ENCODE measurements around the gene SASH1.

The SASH1 gene

DNA sequence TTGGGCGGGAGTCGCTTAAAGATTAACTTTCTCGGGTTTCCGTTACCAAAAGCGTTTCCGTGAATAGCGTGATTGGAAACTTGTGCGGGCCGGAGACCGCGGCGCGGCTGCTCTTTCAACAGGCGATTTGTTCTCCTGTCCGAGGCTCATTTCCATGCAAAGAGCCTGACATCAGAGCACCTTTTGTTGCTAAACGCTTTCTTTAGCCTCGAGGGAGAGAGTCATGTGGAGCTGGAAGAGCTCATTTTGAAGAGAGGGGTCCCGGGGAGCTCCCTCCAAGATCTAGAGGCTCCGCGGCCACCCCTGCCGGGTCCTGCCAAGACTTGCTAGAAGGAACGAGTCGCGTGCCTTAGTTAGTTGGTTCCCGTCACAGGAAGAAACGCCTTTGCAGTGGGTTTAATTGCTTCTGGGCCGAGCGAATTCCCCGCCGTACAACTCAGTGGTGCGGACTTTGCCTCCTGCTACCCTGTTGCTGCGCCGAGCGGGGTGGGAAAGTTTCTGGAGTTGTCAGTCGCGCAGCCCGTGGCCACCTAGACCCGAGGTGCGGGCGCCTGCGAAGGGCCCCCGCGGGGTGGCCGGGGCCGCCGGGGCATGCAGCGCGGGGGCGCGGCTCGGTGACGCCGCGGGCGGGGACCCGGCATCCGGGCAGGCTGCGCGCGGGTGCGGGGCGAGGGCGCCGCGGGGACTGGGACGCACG lies at the start of gene SASH1:
SASH1 (plus strand) TSS at position 489 of the 697 bp plus-strand sequence. CDS start 230 bp downstream, outside the sequence.
- DNase-seq (ENCODE audit: low read depth): no peak

GRCh38 chr6:148293181-148293995 lies 49.2 kb upstream of the SASH1 start:
- no peak for DNase-seq (ENCODE audit: low read depth)

DNA sequence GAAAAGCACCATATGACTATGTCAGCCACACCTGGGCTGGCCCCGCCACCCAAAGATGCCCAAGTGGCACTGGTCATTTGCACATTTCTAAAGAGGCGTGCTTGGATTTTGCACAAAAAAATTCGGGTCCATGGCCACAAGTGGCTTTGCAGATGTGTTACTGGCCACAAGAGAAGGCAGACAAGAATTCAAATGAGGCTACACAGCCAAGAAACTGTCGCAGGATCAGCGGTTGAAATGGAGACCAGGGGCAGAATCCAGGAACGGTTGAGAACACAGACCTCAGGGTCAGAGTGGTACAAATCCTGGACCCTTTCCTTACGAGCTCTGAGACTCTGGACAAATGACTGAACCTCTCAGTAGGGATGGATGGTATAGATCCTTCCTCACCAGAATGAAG lies 48.6 kb upstream of the SASH1 start:
- DNase-seq (ENCODE audit: low read depth): no peak

GRCh38 chr6:148295261-148295887 lies 47.3 kb upstream of the SASH1 start:
- DNase-seq (ENCODE audit: low read depth): no peak

- no peak for DNase-seq (ENCODE audit: low read depth)
Measured at GRCh38 chr6:148296771-148297170, 45.9 kb upstream of the SASH1 start.

GRCh38 chr6:148298683-148299082 lies 44.0 kb upstream of the SASH1 start:
- DNase-seq (ENCODE audit: low read depth): no peak

GRCh38 chr6:148303616-148304015 lies 39.0 kb upstream of the SASH1 start:
- DNase-seq (ENCODE audit: low read depth): no peak

GRCh38 chr6:148304976-148305375 lies 37.7 kb upstream of the SASH1 start:
- DNase-seq (ENCODE audit: low read depth): no peak

DNA sequence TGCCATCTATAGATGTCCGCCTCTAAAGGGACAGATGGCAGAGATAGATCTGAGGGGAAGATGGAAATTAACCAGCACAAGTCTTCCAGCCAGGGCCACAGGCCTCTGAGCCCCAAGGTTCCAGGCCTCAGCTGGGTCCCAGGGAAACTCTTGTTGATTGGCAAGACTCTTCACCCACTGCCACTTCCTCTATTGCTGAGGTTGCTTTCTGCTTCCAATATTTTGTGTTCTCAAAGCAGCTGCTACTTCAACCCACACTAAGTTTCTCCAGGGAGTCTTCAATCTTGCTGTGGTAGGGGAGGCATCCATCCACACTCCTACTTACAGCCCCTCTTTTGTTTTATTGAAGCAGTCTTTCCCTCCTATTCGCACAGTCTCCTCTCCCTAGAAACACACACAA lies 36.4 kb upstream of the SASH1 start:
- DNase-seq (ENCODE audit: low read depth): no peak

GRCh38 chr6:148307405-148307804 lies 35.2 kb upstream of the SASH1 start:
- no peak for DNase-seq (ENCODE audit: low read depth)

GRCh38 chr6:148309301-148309700 lies 33.3 kb upstream of the SASH1 start:
- no peak for DNase-seq (ENCODE audit: low read depth)

DNA sequence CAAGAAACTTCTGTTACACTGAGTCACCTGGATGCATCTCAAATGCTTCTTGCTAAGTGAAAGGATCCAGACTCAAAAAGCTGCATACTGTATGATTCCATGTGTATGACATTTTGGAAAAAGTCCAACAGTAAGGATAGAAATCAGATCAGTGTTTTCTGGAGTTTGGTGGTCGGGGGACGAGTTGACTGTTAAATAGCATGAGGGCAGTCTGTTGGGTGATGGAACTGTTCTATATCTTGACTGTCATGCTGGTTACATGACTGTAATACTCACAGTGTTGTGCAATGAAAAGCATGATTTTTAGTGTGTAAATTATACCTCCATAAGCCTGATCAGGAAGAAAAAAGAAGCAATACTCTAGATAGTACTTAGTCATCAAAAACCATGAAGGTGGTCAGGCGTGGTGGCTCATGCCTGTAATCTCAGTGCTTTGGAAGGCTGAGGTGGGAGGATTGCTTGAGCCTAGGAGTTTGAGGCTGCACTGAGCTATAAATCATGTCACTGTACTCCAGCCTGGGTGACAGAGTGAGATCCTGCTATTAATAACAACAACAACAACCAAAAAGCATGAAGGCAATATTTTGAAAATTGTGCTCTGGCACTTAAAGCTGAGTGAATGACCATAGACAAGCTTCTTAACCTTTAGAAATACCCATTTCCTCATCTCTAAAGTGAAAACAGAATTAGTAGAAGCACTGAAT lies 30.5 kb upstream of the SASH1 start:
- DNase-seq (ENCODE audit: low read depth): no peak

GRCh38 chr6:148313488-148313887 lies 29.1 kb upstream of the SASH1 start:
- no peak for DNase-seq (ENCODE audit: low read depth)

DNA sequence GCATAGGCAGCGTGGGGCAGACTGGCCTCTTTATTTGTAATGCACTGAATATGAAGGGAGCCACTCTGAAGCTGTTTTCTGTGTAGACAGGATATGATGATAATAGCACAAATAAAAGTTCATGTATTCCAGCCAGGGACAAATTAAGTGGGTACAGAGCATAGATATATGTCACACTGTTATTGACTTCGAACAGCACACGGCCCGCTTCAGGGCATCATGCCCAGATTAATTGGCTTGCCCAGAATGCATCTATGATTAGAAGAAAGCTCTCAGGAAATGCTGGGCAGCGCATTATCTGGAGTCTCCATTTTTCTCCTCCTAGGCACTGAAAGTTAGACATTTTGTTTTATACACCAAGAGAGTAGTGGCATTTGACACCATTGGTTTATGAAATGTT lies 26.3 kb upstream of the SASH1 start:
- DNase-seq (ENCODE audit: low read depth): no peak

GRCh38 chr6:148317051-148317450 lies 25.6 kb upstream of the SASH1 start:
- no peak for DNase-seq (ENCODE audit: low read depth)

DNA sequence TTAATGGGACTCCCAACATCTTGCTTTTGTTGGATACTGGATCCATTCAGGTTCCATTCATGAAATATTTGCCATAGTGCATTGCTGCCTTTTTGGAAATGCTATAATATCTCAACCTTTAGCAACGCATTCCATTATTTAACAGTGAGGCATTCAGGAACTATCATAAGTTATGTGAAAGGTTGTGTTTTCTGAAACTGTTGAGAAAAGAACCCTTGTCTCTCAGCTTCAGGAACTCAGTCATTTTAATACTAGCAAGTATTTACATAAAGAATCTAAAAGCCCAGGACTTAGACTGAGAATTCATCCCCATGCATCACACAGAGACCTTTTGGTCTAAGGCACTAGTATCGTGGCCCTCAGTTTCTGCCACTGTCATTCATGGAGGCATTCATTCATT lies 24.9 kb upstream of the SASH1 start:
- DNase-seq (ENCODE audit: low read depth): no peak

- no peak for DNase-seq (ENCODE audit: low read depth)
Measured at GRCh38 chr6:148322704-148323103, 19.9 kb upstream of the SASH1 start.

DNA sequence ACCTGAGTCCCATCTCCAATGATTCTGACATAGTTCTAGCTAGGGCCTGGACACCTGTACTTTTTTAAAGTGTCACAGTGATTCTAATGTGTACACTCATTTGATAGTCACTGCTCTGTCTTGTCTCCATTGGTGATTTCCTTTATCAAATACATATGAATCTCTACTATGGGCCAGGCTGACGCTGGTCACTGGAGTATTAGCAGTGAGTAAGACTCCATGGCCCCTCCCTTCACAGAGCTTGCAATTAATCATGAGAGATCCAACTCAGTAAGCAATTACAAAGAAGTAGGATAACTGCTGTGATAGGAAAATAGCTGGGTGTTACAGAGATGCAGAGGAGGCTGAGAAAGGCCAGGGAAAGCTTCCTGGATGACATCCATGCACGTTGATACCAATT lies 19.3 kb upstream of the SASH1 start:
- DNase-seq (ENCODE audit: low read depth): no peak

- DNase-seq (ENCODE audit: low read depth): no peak
Measured at GRCh38 chr6:148324297-148324985, 18.2 kb upstream of the SASH1 start.

- DNase-seq (ENCODE audit: low read depth): no peak
Measured at GRCh38 chr6:148325316-148326068, 17.1 kb upstream of the SASH1 start.
